B cell (primary cell): ENCODE data around the gene NCAM1. TPM values are rescaled to one million over a fixed set of nuclear protein-coding genes. Genes with fewer than 3 reads are reported as not detected.

ENCODE experiments used
- ATAC-seq: fragments of 200-7000 bp; cut with Tn5 transposase; one replicate; pipeline ENCODE4 v1.10.0; 2021; ENCODE audit warnings: low read depth, mild to moderate bottlenecking, moderate number of reproducible peaks, moderate library complexity
- CTCF ChIA-PET: fragments of 350-600 bp; sonication (Branson Sonifier 250); formaldehyde crosslinking; loops from one replicate; lab custom pipeline; 2021; ENCODE audit warnings: antibody characterized with exemption, inconsistent platforms; lab: Charles Lee
- POLR2A ChIA-PET: fragments of 350-600 bp; sonication (Branson Sonifier 250); formaldehyde crosslinking; loops from one replicate; lab custom pipeline; 2021; ENCODE audit warnings: antibody characterized with exemption; lab: Charles Lee
- DNase-seq: peaks from one replicate; pipeline ENCODE4 v3.0.0; 2013
- H2AFZ ChIP-seq: 2 replicates; pipeline ENCODE4 v1.6.1; 2012; ENCODE audit warnings: mild to moderate bottlenecking, low read depth, low read length; ENCODE audit not compliant: insufficient read depth, poor library complexity, severe bottlenecking
- H3K27ac ChIP-seq, 2 donors: 1 replicate in 1 of 2; 2 replicates in 1 of 2; pipeline ENCODE4 v1.5.1; 2012 to 2013; ENCODE audit warnings: low read length in 2 of 2, mild to moderate bottlenecking in 2 of 2, moderate library complexity in 1 of 2
- H3K27me3 ChIP-seq, 4 experiments: fragments of 200-600 bp in 1 of 4; sonication (generic) in 1 of 4; replicated peaks in 1 of 4; 1 replicate in 2 of 4; 2 replicates in 2 of 4; pipeline versions ENCODE4 v1.6.1 to v1.7.0; 2013 to 2016; ENCODE audit warnings: low read length in 3 of 4, mild to moderate bottlenecking in 2 of 4, mixed read lengths in 1 of 4, moderate library complexity in 1 of 4; ENCODE audit not compliant: insufficient read depth in 4 of 4, control insufficient read depth in 3 of 4; ENCODE audit errors: control extremely low read depth in 1 of 4
- H3K36me3 ChIP-seq, 2 experiments: replicated peaks in 1 of 2; 1 replicate in 1 of 2; 2 replicates in 1 of 2; pipeline versions ENCODE4 v1.6.1 to v1.7.1; 2013; ENCODE audit warnings: low read length in 1 of 2; ENCODE audit not compliant: insufficient read depth in 2 of 2, control insufficient read depth in 1 of 2; ENCODE audit errors: control extremely low read depth in 1 of 2, extremely low read depth in 1 of 2
- H3K4me1 ChIP-seq, 2 donors: fragments of 200-600 bp in 1 of 2; sonication (generic) in 1 of 2; 1 replicate in 1 of 2; 2 replicates in 1 of 2; pipeline versions ENCODE4 v1.5.1 to v1.6.1; 2013 to 2017; ENCODE audit warnings: low read length in 2 of 2; ENCODE audit not compliant: control insufficient read depth in 2 of 2, insufficient read depth in 2 of 2
- H3K4me2 ChIP-seq: replicated peaks from 2 replicates; pipeline ENCODE3; 2012; ENCODE audit warnings: mild to moderate bottlenecking, low read depth, low read length; ENCODE audit not compliant: poor library complexity, severe bottlenecking
- H3K4me3 ChIP-seq, 5 experiments: fragments of 200-600 bp in 1 of 5; sonication (generic) in 1 of 5; 1 replicate in 3 of 5; 2 replicates in 2 of 5; pipeline versions ENCODE4 v1.5.1 to v1.7.0; 2011 to 2016; ENCODE audit warnings: low read length in 4 of 5, mild to moderate bottlenecking in 4 of 5, low read depth in 2 of 5, control low read depth in 1 of 5, moderate library complexity in 1 of 5; ENCODE audit not compliant: insufficient read depth in 1 of 5; ENCODE audit errors: control extremely low read depth in 1 of 5, extremely low read depth in 1 of 5
- H3K79me2 ChIP-seq: fragments of 200-600 bp; sonication (generic); one replicate; pipeline ENCODE4 v1.6.0; 2016; ENCODE audit warnings: low read length; ENCODE audit not compliant: control insufficient read depth, insufficient read depth
- H3K9ac ChIP-seq: fragments of 200-600 bp; sonication (generic); 2 replicates; pipeline ENCODE4 v1.6.1; 2017; ENCODE audit warnings: mild to moderate bottlenecking, low read length, moderate library complexity
- H3K9me3 ChIP-seq, 3 donors: one replicate each; pipeline versions ENCODE4 v1.6.1 to v1.7.1; 2013; ENCODE audit warnings: low read length in 2 of 3; ENCODE audit not compliant: control insufficient read depth in 2 of 3, insufficient read depth in 1 of 3; ENCODE audit errors: control extremely low read depth in 1 of 3
- H4K20me1 ChIP-seq: 2 replicates; pipeline ENCODE4 v1.6.0; 2012; ENCODE audit warnings: mild to moderate bottlenecking, low read length; ENCODE audit not compliant: insufficient read depth, control insufficient read depth, poor library complexity, severe bottlenecking
- H3K27ac Mint-ChIP-seq: one replicate; pipeline ENCODE4 v1.8.0; 2021; ENCODE audit warnings: mixed read lengths
- H3K27me3 Mint-ChIP-seq: one replicate; pipeline ENCODE4 v1.8.0; 2021; ENCODE audit warnings: mixed read lengths
- H3K4me1 Mint-ChIP-seq: one replicate; pipeline ENCODE4 v1.8.0; 2021; ENCODE audit warnings: mixed read lengths
- H3K4me3 Mint-ChIP-seq: one replicate; pipeline ENCODE4 v1.8.0; 2021; ENCODE audit warnings: mixed read lengths
- H3K9me3 Mint-ChIP-seq: one replicate; pipeline ENCODE4 v1.8.0; 2022; ENCODE audit warnings: mixed read lengths; ENCODE audit not compliant: insufficient read depth
- EZH2 ChIP-seq: IDR thresholded peaks from 2 replicates; pipeline ENCODE4 v1.6.1; 2012; ENCODE audit warnings: borderline replicate concordance, low read depth, mild to moderate bottlenecking, moderate library complexity, low read length; ENCODE audit not compliant: insufficient read depth, poor library complexity, severe bottlenecking
- WGBS: methylation state at CpG from one replicate; pipeline ENCODE4 v1.1.5; 2013; ENCODE audit warnings: missing lambda C conversion rate; ENCODE audit not compliant: insufficient coverage; 5-methylcytosine and 5-hydroxymethylcytosine counted together
- intact Hi-C: fragments of 100-400 bp; cut with micrococcal nuclease; formaldehyde crosslinking; loops from one replicate; pipeline ENCODE4 v1.10.0; 2022
- polyA plus RNA-seq: library from polyadenylated mRNA; depleted of rRNA; stranded (reverse); fragments of >200 nt; gene quantifications from 2 replicates; pipeline ENCODE4 v1.2.3, GENCODE V29; 2012
- total RNA-seq, 2 donors: library from RNA; stranded (reverse); fragments of 120-200 nt in 1 of 2; gene quantifications; 1 replicate in 1 of 2; 2 replicates in 1 of 2; pipeline versions ENCODE4 v1.2.3 to v1.2.4, GENCODE V29; 2013 to 2022
- TF ChIP-seq, protein P1 (sequence below): fragments of 200-600 bp; IDR thresholded peaks from one replicate; pipeline ENCODE4 v1.8.0; 2022; ENCODE audit warnings: antibody characterized with exemption, mild to moderate bottlenecking

NCAM1 gene
- total and polyA plus RNA-seq, 2 donors (not counting 1 experiment from before 2014, with no cell fraction given), result 0.37 TPM; not detected in 1

DNA sequence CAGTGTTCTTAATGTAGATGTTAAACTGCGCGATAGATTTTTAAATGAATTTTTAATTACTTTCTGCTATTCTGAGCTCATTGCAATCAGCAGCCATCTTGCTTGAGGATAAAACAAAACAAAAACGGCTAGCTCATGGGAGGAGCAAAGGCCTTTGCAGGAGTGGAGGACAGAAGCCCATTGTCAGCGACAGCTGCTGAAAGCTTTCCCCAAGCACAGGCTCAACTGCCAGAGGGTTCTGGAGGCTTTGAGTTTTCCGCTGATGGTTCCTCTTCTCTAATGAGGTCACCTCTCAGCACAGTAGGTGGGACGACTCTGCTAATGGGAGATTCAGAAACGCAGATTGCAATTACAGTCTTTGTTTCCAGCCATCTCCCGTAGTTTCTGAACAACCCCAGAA lies 186.0 kb downstream of the NCAM1 start:
- Histone ChIP-seq H3K27me3 (peaks cover 0 to 3% (median 0%) of the 10 kb centered on the region in 4 experiments), H3K4me3 (no peak overlapping the region), H3K9ac (no peak overlapping the region), H3K27ac (no peak overlapping the region), H2AFZ (no peak overlapping the region), H3K36me3 (no peaks in the 10 kb centered on the region), H3K4me2 (no peak overlapping the region), H3K79me2 (no peaks in the 10 kb centered on the region), H3K9me3 (no peaks in the 10 kb centered on the region), H3K4me1 (no peaks in the 10 kb centered on the region), H4K20me1 (no peaks in the 10 kb centered on the region)
- no peak for ATAC-seq
- 84% methylated on average over 3 of the region's 8 CpGs for WGBS
- no peak for TF ChIP-seq EZH2
- TF ChIP-seq, protein P1, sequence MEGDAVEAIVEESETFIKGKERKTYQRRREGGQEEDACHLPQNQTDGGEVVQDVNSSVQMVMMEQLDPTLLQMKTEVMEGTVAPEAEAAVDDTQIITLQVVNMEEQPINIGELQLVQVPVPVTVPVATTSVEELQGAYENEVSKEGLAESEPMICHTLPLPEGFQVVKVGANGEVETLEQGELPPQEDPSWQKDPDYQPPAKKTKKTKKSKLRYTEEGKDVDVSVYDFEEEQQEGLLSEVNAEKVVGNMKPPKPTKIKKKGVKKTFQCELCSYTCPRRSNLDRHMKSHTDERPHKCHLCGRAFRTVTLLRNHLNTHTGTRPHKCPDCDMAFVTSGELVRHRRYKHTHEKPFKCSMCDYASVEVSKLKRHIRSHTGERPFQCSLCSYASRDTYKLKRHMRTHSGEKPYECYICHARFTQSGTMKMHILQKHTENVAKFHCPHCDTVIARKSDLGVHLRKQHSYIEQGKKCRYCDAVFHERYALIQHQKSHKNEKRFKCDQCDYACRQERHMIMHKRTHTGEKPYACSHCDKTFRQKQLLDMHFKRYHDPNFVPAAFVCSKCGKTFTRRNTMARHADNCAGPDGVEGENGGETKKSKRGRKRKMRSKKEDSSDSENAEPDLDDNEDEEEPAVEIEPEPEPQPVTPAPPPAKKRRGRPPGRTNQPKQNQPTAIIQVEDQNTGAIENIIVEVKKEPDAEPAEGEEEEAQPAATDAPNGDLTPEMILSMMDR, result no peak
- Mint-ChIP-seq H3K27me3 (no peaks in the 10 kb centered on the region), H3K4me1 (no peaks in the 10 kb centered on the region), H3K27ac (no peak overlapping the region), H3K9me3 (no peaks in the 10 kb centered on the region), H3K4me3 (no peak overlapping the region)
- DNase-seq, result no peak
- ChIA-PET CTCF (no interaction called here), POLR2A (no interaction called here)
- intact Hi-C loops, result no loop called here

DNA sequence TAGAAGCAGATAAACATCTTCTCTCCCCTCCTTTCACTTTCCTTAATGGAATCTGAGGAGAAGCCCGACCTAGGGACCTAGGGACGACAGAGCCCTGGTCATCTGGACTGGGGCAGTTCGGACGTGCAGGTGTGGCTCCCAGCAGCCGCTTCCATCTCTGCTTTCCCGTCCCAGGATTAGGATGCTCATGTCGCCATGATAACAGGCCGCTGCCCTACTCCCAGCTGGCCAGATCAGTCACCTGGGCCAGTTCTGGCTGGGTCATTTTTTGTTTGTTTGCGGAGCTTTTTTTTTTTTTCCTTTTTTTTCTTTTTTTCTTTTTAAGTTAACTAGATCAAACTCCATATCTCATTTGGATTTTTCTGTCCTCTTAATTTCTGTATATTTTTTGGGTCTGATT lies 186.9 kb downstream of the NCAM1 start:
- H3K79me2 ChIP-seq, result no peaks in the 10 kb centered on the region
- H4K20me1 ChIP-seq, result no peaks in the 10 kb centered on the region
- H3K9me3 Mint-ChIP-seq, result no peaks in the 10 kb centered on the region
- no peak for TF ChIP-seq EZH2
- TF ChIP-seq, protein P1, result no peak
- peaks cover 0 to 3% (median 0%) of the 10 kb centered on the region in 4 experiments for H3K27me3 ChIP-seq
- H3K4me2 ChIP-seq, result no peak overlapping the region
- H3K4me1 ChIP-seq, result no peaks in the 10 kb centered on the region
- no peak overlapping the region for H3K27ac ChIP-seq
- CTCF ChIA-PET, result no interaction called here
- no peak overlapping the region for H3K4me3 ChIP-seq
- H3K9me3 ChIP-seq, result no peaks in the 10 kb centered on the region
- H2AFZ ChIP-seq, result no peak overlapping the region
- H3K27ac Mint-ChIP-seq, result no peak overlapping the region
- DNase-seq (no peak), ATAC-seq (no peak)
- no peak overlapping the region for H3K4me3 Mint-ChIP-seq
- POLR2A ChIA-PET, result no interaction called here
- no peaks in the 10 kb centered on the region for H3K36me3 ChIP-seq
- intact Hi-C loops, result no loop called here
- no peaks in the 10 kb centered on the region for H3K27me3 Mint-ChIP-seq
- no peaks in the 10 kb centered on the region for H3K4me1 Mint-ChIP-seq
- 98% methylated on average over 7 of the region's 9 CpGs for WGBS
- no peak overlapping the region for H3K9ac ChIP-seq
